Stimulated activated CD8-positive, alpha-beta memory T cell treated with anti-CD3 and anti-CD28 coated beads, Interleukin-7, amount 100 ng/mL, for 48 hours (primary cell): ENCODE measurements around the gene TMEM45B.
"Not testable (repeated sequence)": the region's sequence is repeated elsewhere in the genome, so short reads cannot be mapped to it uniquely, and the experiment has no call there.

Experiments used
- DNase-seq, 2 donors: peaks; one replicate each; pipeline ENCODE4 v3.0.0-alpha.2; 2020; ENCODE audit warnings: low read depth in 1 of 2; ENCODE audit errors: extremely low read depth in 1 of 2

The TMEM45B gene

GRCh38 chr11:129849447-129850130 is 33.9 kb downstream of the TMEM45B start:
- DNase-seq: no peak

- no peak for DNase-seq
These were observed 36.6 kb downstream of the TMEM45B start for GRCh38 chr11:129852125-129852740.

GRCh38 chr11:129853518-129854231 is 38.0 kb downstream of the TMEM45B start:
- DNase-seq: no peak

GRCh38 chr11:129854232-129854805 is 38.7 kb downstream of the TMEM45B start:
- no peak for DNase-seq

- DNase-seq: no peak
These were observed 39.4 kb downstream of the TMEM45B start for GRCh38 chr11:129855086-129855485.

GRCh38 chr11:129856036-129856435 is 40.4 kb downstream of the TMEM45B start:
- DNase-seq: no peak

GRCh38 chr11:129861702-129862522 is 46.3 kb downstream of the TMEM45B start:
- DNase-seq: no peak

- no peak for DNase-seq
These were observed 49.2 kb downstream of the TMEM45B start for GRCh38 chr11:129864811-129865210.

GRCh38 chr11:129865701-129866100 is 50.1 kb downstream of the TMEM45B start:
- DNase-seq: peak in 1 of 2 donors; percentile 17

GRCh38 chr11:129866311-129866710 is 50.7 kb downstream of the TMEM45B start:
- DNase-seq: no peak

GRCh38 chr11:129868626-129869025 is 53.0 kb downstream of the TMEM45B start:
- not testable (repeated sequence) for DNase-seq

GRCh38 chr11:129871914-129872313 is 56.3 kb downstream of the TMEM45B start:
- no peak for DNase-seq

GRCh38 chr11:129880311-129880710 is 64.7 kb downstream of the TMEM45B start:
- no peak for DNase-seq

- no peak for DNase-seq
These were observed 66.0 kb downstream of the TMEM45B start for GRCh38 chr11:129881570-129882170.

GRCh38 chr11:129884581-129884980 is 68.9 kb downstream of the TMEM45B start:
- no peak for DNase-seq

GRCh38 chr11:129885381-129885780 is 69.7 kb downstream of the TMEM45B start:
- no peak for DNase-seq

- no peak for DNase-seq
These were observed 72.8 kb downstream of the TMEM45B start for GRCh38 chr11:129888451-129888850.

- no peak for DNase-seq
These were observed 78.9 kb downstream of the TMEM45B start for GRCh38 chr11:129894278-129895125.
